Astrocyte (in vitro differentiated cells and primary cell): ENCODE results near the gene HAGHL. TPM values are rescaled to one million over a fixed set of nuclear protein-coding genes. Genes with fewer than 3 reads are reported as not detected.
"Not testable (repeated sequence)": the region's sequence is repeated elsewhere in the genome, so short reads cannot be mapped to it uniquely, and the experiment has no call there.

Experiments used
- DNase-seq: peaks from one replicate; pipeline ENCODE4 v3.0.0-alpha.2; 2010; ENCODE audit warnings: low read depth
- FAIRE-seq: peaks from 2 replicates; lab custom pipeline; 2011; peaks lifted over from hg19 to GRCh38; lab: Jason Lieb, UNC
- H2AFZ ChIP-seq: 2 replicates; pipeline ENCODE4 v1.6.0; 2012; ENCODE audit warnings: low read depth, low read length, inconsistent platforms
- H3K27ac ChIP-seq: 2 replicates; pipeline ENCODE4 v1.5.1; 2011; ENCODE audit warnings: low read depth, low read length, inconsistent platforms
- H3K27me3 ChIP-seq: 2 replicates; pipeline ENCODE4 v1.6.0; 2011; ENCODE audit warnings: low read length, inconsistent platforms; ENCODE audit not compliant: insufficient read depth
- H3K36me3 ChIP-seq: 2 replicates; pipeline ENCODE4 v1.5.1; 2011; ENCODE audit warnings: low read length, inconsistent platforms; ENCODE audit not compliant: insufficient read depth
- H3K4me1 ChIP-seq: 2 replicates; pipeline ENCODE4 v1.5.1; 2011; ENCODE audit warnings: low read length, inconsistent platforms; ENCODE audit not compliant: insufficient read depth
- H3K4me2 ChIP-seq: 2 replicates; pipeline ENCODE4 v1.6.0; 2012; ENCODE audit warnings: low read length, inconsistent platforms
- H3K4me3 ChIP-seq: 2 replicates; pipeline ENCODE4 v1.5.1; 2011; ENCODE audit warnings: low read depth, mild to moderate bottlenecking, low read length, inconsistent platforms; ENCODE audit not compliant: insufficient read depth
- H3K79me2 ChIP-seq: 2 replicates; pipeline ENCODE4 v1.6.0; 2012; ENCODE audit warnings: mild to moderate bottlenecking, low read length, inconsistent platforms; ENCODE audit not compliant: insufficient read depth
- H3K9ac ChIP-seq: 2 replicates; pipeline ENCODE4 v1.6.0; 2012; ENCODE audit warnings: mild to moderate bottlenecking, low read length, inconsistent platforms
- H3K9me3 ChIP-seq: 2 replicates; pipeline ENCODE4 v1.5.1; 2012; ENCODE audit warnings: low read depth, mild to moderate bottlenecking, low read length, inconsistent platforms; ENCODE audit not compliant: insufficient read depth
- H4K20me1 ChIP-seq: 2 replicates; pipeline ENCODE4 v1.6.0; 2012; ENCODE audit warnings: low read length, inconsistent platforms; ENCODE audit not compliant: insufficient read depth
- H3K27ac Mint-ChIP-seq: one replicate; pipeline ENCODE4 v1.8.0; 2021; ENCODE audit warnings: mild to moderate bottlenecking, mixed read lengths; ENCODE audit not compliant: unreplicated experiment
- H3K27me3 Mint-ChIP-seq: one replicate; pipeline ENCODE4 v1.8.0; 2021; ENCODE audit warnings: low read depth, mixed read lengths; ENCODE audit not compliant: unreplicated experiment
- H3K36me3 Mint-ChIP-seq: one replicate; pipeline ENCODE4 v1.8.0; 2021; ENCODE audit warnings: low read depth, mixed read lengths; ENCODE audit not compliant: unreplicated experiment
- H3K4me1 Mint-ChIP-seq: one replicate; pipeline ENCODE4 v1.8.0; 2021; ENCODE audit warnings: low read depth, mixed read lengths; ENCODE audit not compliant: unreplicated experiment
- H3K4me3 Mint-ChIP-seq: one replicate; pipeline ENCODE4 v1.8.0; 2021; ENCODE audit warnings: mild to moderate bottlenecking, moderate library complexity, mixed read lengths; ENCODE audit not compliant: unreplicated experiment
- H3K9me3 Mint-ChIP-seq: one replicate; pipeline ENCODE4 v1.8.0; 2021; ENCODE audit warnings: mild to moderate bottlenecking, mixed read lengths; ENCODE audit not compliant: unreplicated experiment
- EZH2 ChIP-seq: IDR thresholded peaks from 2 replicates; pipeline ENCODE4 v1.6.1; 2012; ENCODE audit warnings: mild to moderate bottlenecking, low read length, inconsistent platforms; ENCODE audit not compliant: insufficient read depth
- total RNA-seq: library from RNA; stranded (reverse); gene quantifications from 2 replicates; pipeline ENCODE4 v1.2.1, GENCODE V29; 2021
- TF ChIP-seq, protein P1 (sequence below): IDR thresholded peaks from 2 replicates; pipeline ENCODE4 v1.5.1; 2011; ENCODE audit warnings: low read depth, mild to moderate bottlenecking, inconsistent platforms, low read length, moderate library complexity; ENCODE audit not compliant: insufficient read depth

HAGHL gene
- total RNA-seq, 1 donor from 2014 or later, result 15.5 TPM

DNA sequence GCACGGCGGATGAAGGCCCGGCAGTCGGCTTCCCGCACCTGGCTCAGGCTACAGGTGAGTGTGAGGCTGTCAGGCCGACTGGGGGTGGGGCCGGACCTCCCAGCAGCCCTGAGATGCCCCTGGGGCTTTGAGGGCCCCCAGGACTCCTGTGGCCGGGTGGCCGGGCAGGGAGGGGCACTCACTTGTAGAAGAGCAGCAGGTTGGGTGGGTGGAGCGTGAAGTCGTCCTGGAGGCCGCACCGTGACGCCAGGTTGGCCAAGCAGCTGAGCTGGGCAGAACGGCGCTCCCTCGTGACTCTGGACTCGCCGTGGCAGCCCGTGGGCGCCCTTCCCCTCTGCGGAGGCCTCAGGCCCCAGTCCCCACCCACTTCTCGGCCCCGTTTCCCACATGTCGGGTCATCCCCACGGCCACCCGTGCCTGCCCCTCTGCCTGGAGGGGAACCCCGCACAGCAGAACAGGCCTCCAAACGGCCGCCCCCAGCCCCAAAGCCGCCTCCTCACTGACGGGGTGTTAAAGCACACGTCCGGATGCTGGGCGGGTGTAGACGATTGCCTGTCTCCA lies 48.4 kb downstream of the HAGHL start:
- Mint-ChIP-seq H3K4me3 (no peak overlapping the region), H3K9me3 (no peaks in the 10 kb centered on the region), H3K27me3 (peaks cover 8% of the 10 kb centered on the region), H3K27ac (no peak overlapping the region), H3K4me1 (peaks cover 4% of the 10 kb centered on the region), H3K36me3 (no peaks in the 10 kb centered on the region)
- Histone ChIP-seq H3K4me3 (no peak overlapping the region), H3K9ac (no peak overlapping the region), H3K36me3 (no peaks in the 10 kb centered on the region), H4K20me1 (no peaks in the 10 kb centered on the region), H3K4me1 (peaks cover 10% of the 10 kb centered on the region), H3K4me2 (no peak overlapping the region), H3K27me3 (no peaks in the 10 kb centered on the region), H3K79me2 (no peaks in the 10 kb centered on the region), H3K9me3 (no peaks in the 10 kb centered on the region), H2AFZ (no peak overlapping the region), H3K27ac (no peak overlapping the region)
- no peak for TF ChIP-seq EZH2
- TF ChIP-seq, protein P1, sequence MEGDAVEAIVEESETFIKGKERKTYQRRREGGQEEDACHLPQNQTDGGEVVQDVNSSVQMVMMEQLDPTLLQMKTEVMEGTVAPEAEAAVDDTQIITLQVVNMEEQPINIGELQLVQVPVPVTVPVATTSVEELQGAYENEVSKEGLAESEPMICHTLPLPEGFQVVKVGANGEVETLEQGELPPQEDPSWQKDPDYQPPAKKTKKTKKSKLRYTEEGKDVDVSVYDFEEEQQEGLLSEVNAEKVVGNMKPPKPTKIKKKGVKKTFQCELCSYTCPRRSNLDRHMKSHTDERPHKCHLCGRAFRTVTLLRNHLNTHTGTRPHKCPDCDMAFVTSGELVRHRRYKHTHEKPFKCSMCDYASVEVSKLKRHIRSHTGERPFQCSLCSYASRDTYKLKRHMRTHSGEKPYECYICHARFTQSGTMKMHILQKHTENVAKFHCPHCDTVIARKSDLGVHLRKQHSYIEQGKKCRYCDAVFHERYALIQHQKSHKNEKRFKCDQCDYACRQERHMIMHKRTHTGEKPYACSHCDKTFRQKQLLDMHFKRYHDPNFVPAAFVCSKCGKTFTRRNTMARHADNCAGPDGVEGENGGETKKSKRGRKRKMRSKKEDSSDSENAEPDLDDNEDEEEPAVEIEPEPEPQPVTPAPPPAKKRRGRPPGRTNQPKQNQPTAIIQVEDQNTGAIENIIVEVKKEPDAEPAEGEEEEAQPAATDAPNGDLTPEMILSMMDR, result no peak
- FAIRE-seq (no peak), DNase-seq (no peak)

DNA sequence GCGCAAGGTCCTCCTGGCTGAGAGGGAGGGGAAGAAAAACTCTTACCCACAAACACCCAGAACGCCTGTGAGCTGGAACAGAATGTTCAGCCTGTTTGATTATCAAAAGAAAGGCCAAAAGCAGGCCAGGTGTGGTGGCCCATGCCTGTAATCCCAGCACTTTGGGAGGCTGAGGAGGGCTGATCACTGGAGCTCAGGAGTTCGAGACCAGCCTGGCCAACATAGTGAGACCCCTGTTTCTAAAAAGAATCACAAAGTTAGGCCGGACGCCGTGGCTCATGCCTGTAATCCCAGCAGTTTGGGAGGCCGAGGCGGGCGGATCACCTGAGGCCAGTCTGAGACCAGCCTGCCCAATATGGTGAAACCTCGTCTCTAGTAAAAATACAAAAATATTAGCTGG lies 49.4 kb downstream of the HAGHL start:
- not testable (repeated sequence) for H3K4me1 ChIP-seq, DNase-seq, H4K20me1 ChIP-seq, H3K9me3 ChIP-seq, FAIRE-seq, H3K27ac ChIP-seq, H3K27ac Mint-ChIP-seq, H3K4me1 Mint-ChIP-seq, H3K4me3 ChIP-seq, H3K9ac ChIP-seq, H2AFZ ChIP-seq, H3K4me3 Mint-ChIP-seq, H3K79me2 ChIP-seq, H3K36me3 Mint-ChIP-seq, H3K27me3 Mint-ChIP-seq, H3K27me3 ChIP-seq, H3K36me3 ChIP-seq, H3K9me3 Mint-ChIP-seq, H3K4me2 ChIP-seq

- H3K4me3 ChIP-seq, result no peak overlapping the region
- H3K36me3 ChIP-seq, result no peaks in the 10 kb centered on the region
- peaks cover 4% of the 10 kb centered on the region for H3K4me1 Mint-ChIP-seq
- H3K4me1 ChIP-seq, result peaks cover 10% of the 10 kb centered on the region
- no peak overlapping the region for H3K4me3 Mint-ChIP-seq
- H3K79me2 ChIP-seq, result no peaks in the 10 kb centered on the region
- no peak for DNase-seq
- H3K9me3 Mint-ChIP-seq, result no peaks in the 10 kb centered on the region
- H3K27me3 ChIP-seq, result no peaks in the 10 kb centered on the region
- peaks cover 8% of the 10 kb centered on the region for H3K27me3 Mint-ChIP-seq
- FAIRE-seq, result no peak
- H2AFZ ChIP-seq, result no peak overlapping the region
- no peaks in the 10 kb centered on the region for H3K9me3 ChIP-seq
- no peak overlapping the region for H3K27ac Mint-ChIP-seq
- H3K4me2 ChIP-seq, result no peak overlapping the region
- TF ChIP-seq, protein P1, result no peak
- TF ChIP-seq EZH2, result no peak
- no peaks in the 10 kb centered on the region for H3K36me3 Mint-ChIP-seq
- no peaks in the 10 kb centered on the region for H4K20me1 ChIP-seq
- H3K27ac ChIP-seq, result no peak overlapping the region
- H3K9ac ChIP-seq, result no peak overlapping the region
Observed at GRCh38 chr16:776824-777223, 49.9 kb downstream of the HAGHL start.
